Thyroid gland (tissue), 4 donors: ENCODE results near the gene GLCE.

Source experiments
- POLR2A ChIP-seq, 2 donors: fragments of 450-650 bp; IDR thresholded peaks; one replicate each; pipeline ENCODE4 v1.6.1; 2017; ENCODE audit warnings: antibody characterized with exemption in 2 of 2, mild to moderate bottlenecking in 2 of 2, moderate library complexity in 1 of 2
- TF ChIP-seq, protein P1 (sequence below), 6 experiments: fragments of 200-600 bp in 3 of 6; fragments of 450-650 bp in 3 of 6; sonication (generic) in 3 of 6; IDR thresholded peaks; one replicate each; pipeline ENCODE4 v1.5.1; 2016 to 2019; ENCODE audit warnings: antibody characterized with exemption in 6 of 6, mild to moderate bottlenecking in 2 of 6, inconsistent platforms in 1 of 6, moderate library complexity in 1 of 6

DNA sequence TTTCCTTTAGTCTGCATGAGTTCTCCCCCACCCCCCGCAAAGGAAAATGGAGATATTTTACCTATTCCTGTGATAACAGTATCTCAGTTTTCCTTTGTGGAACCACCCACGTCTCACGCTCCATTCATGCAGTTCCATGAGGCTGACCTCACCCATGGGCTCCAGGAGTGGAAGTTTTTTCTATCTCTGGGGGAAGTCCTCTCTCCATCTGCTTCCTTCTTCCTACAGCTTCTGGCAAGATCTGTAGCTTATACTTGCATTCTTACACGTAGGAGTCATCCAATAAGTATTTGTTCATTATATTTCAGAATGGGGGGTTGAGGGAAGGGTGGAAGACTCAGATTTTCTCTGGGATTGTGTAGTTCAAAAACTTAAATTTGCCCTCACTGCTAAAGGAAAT is 5.8 kb upstream of the GLCE start:
- TF ChIP-seq, protein P1, sequence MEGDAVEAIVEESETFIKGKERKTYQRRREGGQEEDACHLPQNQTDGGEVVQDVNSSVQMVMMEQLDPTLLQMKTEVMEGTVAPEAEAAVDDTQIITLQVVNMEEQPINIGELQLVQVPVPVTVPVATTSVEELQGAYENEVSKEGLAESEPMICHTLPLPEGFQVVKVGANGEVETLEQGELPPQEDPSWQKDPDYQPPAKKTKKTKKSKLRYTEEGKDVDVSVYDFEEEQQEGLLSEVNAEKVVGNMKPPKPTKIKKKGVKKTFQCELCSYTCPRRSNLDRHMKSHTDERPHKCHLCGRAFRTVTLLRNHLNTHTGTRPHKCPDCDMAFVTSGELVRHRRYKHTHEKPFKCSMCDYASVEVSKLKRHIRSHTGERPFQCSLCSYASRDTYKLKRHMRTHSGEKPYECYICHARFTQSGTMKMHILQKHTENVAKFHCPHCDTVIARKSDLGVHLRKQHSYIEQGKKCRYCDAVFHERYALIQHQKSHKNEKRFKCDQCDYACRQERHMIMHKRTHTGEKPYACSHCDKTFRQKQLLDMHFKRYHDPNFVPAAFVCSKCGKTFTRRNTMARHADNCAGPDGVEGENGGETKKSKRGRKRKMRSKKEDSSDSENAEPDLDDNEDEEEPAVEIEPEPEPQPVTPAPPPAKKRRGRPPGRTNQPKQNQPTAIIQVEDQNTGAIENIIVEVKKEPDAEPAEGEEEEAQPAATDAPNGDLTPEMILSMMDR (IDR thresholded peaks at IDR 0.05) = no peak
- TF ChIP-seq POLR2A (IDR thresholded peaks at IDR 0.05) = no peak
